ENCODE data around the gene ZNF80. TPM values are rescaled to one million over a fixed set of nuclear protein-coding genes. Genes with fewer than 3 reads are reported as not detected.

ZNF80 gene
- polyA plus RNA-seq, 3 donors: not detected

- Histone ChIP-seq H3K9me3 (replicated peaks in 1 of 2; ENCODE audit: control insufficient read depth in 1 of 2, insufficient read depth in 1 of 2, low read length in 2 of 2) (no peaks in the 10 kb centered on the region), H3K36me3 (replicated peaks in 1 of 2; ENCODE audit: control insufficient read depth in 1 of 2, insufficient read depth in 2 of 2, low read length in 2 of 2) (no peaks in the 10 kb centered on the region), H3K27me3 (ENCODE audit: control insufficient read depth in 2 of 2, insufficient read depth in 2 of 2, low read length in 2 of 2) (peaks cover 0 to 3% of the 10 kb centered on the region in 2 donors), H4K20me1 (ENCODE audit: insufficient read depth, low read length) (no peaks in the 10 kb centered on the region), H3K9ac (ENCODE audit: insufficient read depth, low read length, poor library complexity, severe bottlenecking) (no peak overlapping the region), H3K4me1 (ENCODE audit: control insufficient read depth in 1 of 2, insufficient read depth in 2 of 2, low read length in 2 of 2) (peaks cover 5 to 11% of the 10 kb centered on the region in 2 donors), H3K4me3 (replicated peaks in 1 of 3; ENCODE audit: low read depth in 2 of 3, low read length in 3 of 3) (no peak overlapping the region), H3K79me2 (ENCODE audit: insufficient read depth, low read length) (no peaks in the 10 kb centered on the region), H2AFZ (ENCODE audit: insufficient read depth, low read depth, low read length, poor library complexity, severe bottlenecking) (no peak overlapping the region), H3K27ac (ENCODE audit: low read depth in 1 of 2, low read length in 2 of 2) (no peak overlapping the region), H3K4me2 (replicated peaks; ENCODE audit: extremely low read depth, low read length, poor library complexity, severe bottlenecking) (no peak overlapping the region)
- intact Hi-C loops (cut with micrococcal nuclease): no loop called here
- no peak for TF ChIP-seq CTCF (IDR thresholded peaks at IDR 0.05)
- 96% methylated on average over 4 of the region's 4 CpGs for WGBS (ENCODE audit: insufficient coverage)
- H3K27me3 Mint-ChIP-seq (ENCODE audit: low read depth in 3 of 3): peaks cover 0 to 3% (median 2%) of the 10 kb centered on the region in 3 donors
- H3K9me3 Mint-ChIP-seq: peaks cover 0 to 3% (median 0%) of the 10 kb centered on the region in 7 donors
- DNase-seq: no peak
- H3K4me1 Mint-ChIP-seq: no peaks in the 10 kb centered on the region
- H3K36me3 Mint-ChIP-seq: no peaks in the 10 kb centered on the region
- peak overlapping the region in 1 of 7 donors; percentile 39 for H3K27ac Mint-ChIP-seq
- no peak overlapping the region for H3K4me3 Mint-ChIP-seq
Measured at GRCh38 chr3:114212646-114213045, 24.7 kb downstream of the ZNF80 start.

GRCh38 chr3:114207768-114208167 is 29.6 kb downstream of the ZNF80 start:
- Mint-ChIP-seq H3K27ac (no peak overlapping the region), H3K4me1 (no peaks in the 10 kb centered on the region)
- WGBS (ENCODE audit: insufficient coverage): 45% methylated on average over 2 of the region's 4 CpGs

More at GRCh38 chr3:114207768-114208167, 29.6 kb downstream of the ZNF80 start:
- Histone ChIP-seq H3K9me3 (replicated peaks in 1 of 2; ENCODE audit: control insufficient read depth in 1 of 2, insufficient read depth in 1 of 2, low read length in 2 of 2) (no peaks in the 10 kb centered on the region), H3K79me2 (ENCODE audit: insufficient read depth, low read length) (no peaks in the 10 kb centered on the region), H3K4me2 (replicated peaks; ENCODE audit: extremely low read depth, low read length, poor library complexity, severe bottlenecking) (no peak overlapping the region), H4K20me1 (ENCODE audit: insufficient read depth, low read length) (no peaks in the 10 kb centered on the region), H3K27me3 (ENCODE audit: control insufficient read depth in 2 of 2, insufficient read depth in 2 of 2, low read length in 2 of 2) (no peaks in the 10 kb centered on the region), H3K27ac (ENCODE audit: low read depth in 1 of 2, low read length in 2 of 2) (no peak overlapping the region), H3K4me3 (replicated peaks in 1 of 3; ENCODE audit: low read depth in 2 of 3, low read length in 3 of 3) (no peak overlapping the region), H3K36me3 (replicated peaks in 1 of 2; ENCODE audit: control insufficient read depth in 1 of 2, insufficient read depth in 2 of 2, low read length in 2 of 2) (no peaks in the 10 kb centered on the region), H3K4me1 (ENCODE audit: control insufficient read depth in 1 of 2, insufficient read depth in 2 of 2, low read length in 2 of 2) (no peaks in the 10 kb centered on the region), H3K9ac (ENCODE audit: insufficient read depth, low read length, poor library complexity, severe bottlenecking) (no peak overlapping the region), H2AFZ (ENCODE audit: insufficient read depth, low read depth, low read length, poor library complexity, severe bottlenecking) (no peak overlapping the region)
- Mint-ChIP-seq H3K9me3 (peaks cover 0 to 3% (median 0%) of the 10 kb centered on the region in 7 donors), H3K36me3 (no peaks in the 10 kb centered on the region), H3K4me3 (no peak overlapping the region), H3K27me3 (ENCODE audit: low read depth in 3 of 3) (peaks cover 0 to 3% (median 2%) of the 10 kb centered on the region in 3 donors)
- no peak for TF ChIP-seq CTCF (IDR thresholded peaks at IDR 0.05)
- DNase-seq: no peak
- intact Hi-C loops (cut with micrococcal nuclease): no loop called here

Data from CD14-positive monocyte (primary cell).